Fibroblast of the conjunctiva (primary cell): Measurements from ENCODE around the gene COL7A1.
"Not testable (repeated sequence)": the region's sequence is repeated elsewhere in the genome, so short reads cannot be mapped to it uniquely, and the experiment has no call there.

Source experiments
- DNase-seq: peaks from one replicate; pipeline ENCODE4 v3.0.0-alpha.2; 2010; ENCODE audit warnings: low read depth

Gene COL7A1

GRCh38 chr3:48563382-48563918, 31.7 kb downstream of the COL7A1 start, which contains the start of gene UCN2:
UCN2 (minus strand) TSS chr3:48563781; CDS start chr3:48563124, 657 bp downstream.
- DNase-seq = peak; percentile 36

- DNase-seq = no peak
Measured at GRCh38 chr3:48562367-48563095, 32.6 kb downstream of the COL7A1 start.

- DNase-seq = no peak
Measured at GRCh38 chr3:48561045-48561736, 33.9 kb downstream of the COL7A1 start.

DNA sequence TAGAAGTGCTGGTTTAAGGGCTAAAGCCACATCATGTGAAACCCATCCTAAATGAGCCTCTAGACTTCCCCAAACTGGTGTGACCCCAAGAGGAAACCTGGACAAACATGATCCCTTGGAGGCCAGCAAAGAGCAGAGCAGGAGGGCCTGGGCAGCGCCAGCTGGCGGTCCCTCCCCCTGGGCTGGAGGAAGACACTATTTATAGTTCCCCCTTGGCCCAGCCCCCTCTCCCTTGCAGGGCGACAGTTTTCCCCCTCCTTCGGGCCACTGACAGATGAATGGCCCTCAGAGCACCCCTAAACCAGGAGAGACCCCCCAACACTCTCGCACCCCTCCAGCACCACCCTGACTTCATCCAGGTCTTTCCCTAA, 34.5 kb downstream of the COL7A1 start:
- no peak for DNase-seq

- DNase-seq = no peak
Measured at GRCh38 chr3:48558493-48559134, 36.5 kb downstream of the COL7A1 start.

GRCh38 chr3:48556796-48557626, 38.1 kb downstream of the COL7A1 start, which contains the start of gene PFKFB4:
PFKFB4 (minus strand) TSS chr3:48556803; CDS start chr3:48556777, 26 bp downstream.
- DNase-seq = peak; percentile 100

- no peak for DNase-seq
Measured at GRCh38 chr3:48555949-48556795, 39.0 kb downstream of the COL7A1 start.

GRCh38 chr3:48555231-48555948, 39.7 kb downstream of the COL7A1 start:
- no peak for DNase-seq

DNA sequence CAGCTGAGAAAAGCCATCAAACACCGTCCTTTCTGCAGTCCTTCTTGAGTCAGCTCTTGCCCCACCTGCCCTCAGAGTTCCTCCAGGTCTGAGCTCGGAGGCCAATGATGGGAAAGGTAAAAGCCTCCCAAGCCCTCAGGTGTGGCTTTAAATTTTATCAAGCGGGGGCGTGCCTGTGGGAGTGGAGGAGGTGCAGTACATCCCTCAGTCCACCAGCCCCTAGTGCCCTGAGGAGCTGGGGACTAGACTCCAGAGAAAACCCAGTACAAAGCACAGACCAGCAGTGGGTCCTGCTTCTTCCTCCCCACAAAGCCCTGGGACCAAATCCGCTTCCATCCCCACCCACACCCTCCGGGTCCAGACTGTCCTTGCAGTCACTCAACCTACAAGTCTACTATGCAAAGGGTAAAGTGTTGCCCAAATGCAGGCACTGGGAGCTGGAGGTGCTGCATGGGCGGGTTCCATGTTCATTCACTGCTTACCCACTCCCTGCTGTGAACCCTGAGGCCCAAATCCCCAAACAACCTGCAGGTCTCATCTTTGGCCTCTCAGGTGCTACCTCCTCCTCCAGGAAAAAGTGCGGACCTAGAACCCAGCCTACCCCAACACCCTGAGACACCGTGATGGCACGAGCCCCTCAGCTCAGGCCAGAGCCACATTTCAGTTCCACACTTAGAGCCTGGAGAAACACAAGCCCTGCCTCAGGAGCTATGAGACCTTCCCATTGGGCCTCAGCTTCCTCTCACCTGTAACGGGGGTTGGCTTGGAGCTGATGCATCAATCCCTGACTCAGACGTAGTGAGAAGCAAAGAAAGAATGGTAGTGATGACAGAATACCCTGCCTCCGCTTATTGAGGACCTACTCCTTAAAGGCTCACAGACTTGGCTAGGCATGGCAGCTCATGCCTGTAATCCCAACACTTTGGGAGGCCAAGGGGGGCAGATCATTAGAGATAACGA, 41.0 kb downstream of the COL7A1 start:
- DNase-seq = no peak

GRCh38 chr3:48553361-48553760, 41.8 kb downstream of the COL7A1 start:
- no peak for DNase-seq

- no peak for DNase-seq
Measured at GRCh38 chr3:48552111-48552951, 42.8 kb downstream of the COL7A1 start.

- DNase-seq = not testable (repeated sequence)
Measured at GRCh38 chr3:48551651-48552050, 43.5 kb downstream of the COL7A1 start.

- peak; percentile 57 for DNase-seq
Measured at GRCh38 chr3:48548729-48549705, 46.1 kb downstream of the COL7A1 start.

DNA sequence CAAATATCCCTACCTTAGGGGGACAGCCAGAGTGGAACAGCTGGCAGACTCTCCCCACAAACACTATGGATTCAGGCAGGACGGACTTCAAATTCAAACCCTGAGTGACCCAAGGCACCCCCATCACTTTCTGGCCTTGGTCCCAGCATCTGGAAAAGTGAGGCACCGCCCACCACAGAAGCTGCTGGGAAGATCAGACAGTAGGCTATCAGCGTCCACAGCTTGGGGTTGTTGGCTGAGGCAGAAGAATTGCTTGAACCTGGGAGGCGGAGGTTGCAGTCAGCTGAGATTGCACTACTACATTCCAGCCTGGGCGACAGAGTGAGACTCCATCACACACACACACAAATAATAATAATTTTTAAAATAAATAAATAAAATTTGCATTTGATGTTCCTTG, 47.0 kb downstream of the COL7A1 start:
- no peak for DNase-seq

- no peak for DNase-seq
Measured at GRCh38 chr3:48546203-48546829, 48.8 kb downstream of the COL7A1 start.

DNA sequence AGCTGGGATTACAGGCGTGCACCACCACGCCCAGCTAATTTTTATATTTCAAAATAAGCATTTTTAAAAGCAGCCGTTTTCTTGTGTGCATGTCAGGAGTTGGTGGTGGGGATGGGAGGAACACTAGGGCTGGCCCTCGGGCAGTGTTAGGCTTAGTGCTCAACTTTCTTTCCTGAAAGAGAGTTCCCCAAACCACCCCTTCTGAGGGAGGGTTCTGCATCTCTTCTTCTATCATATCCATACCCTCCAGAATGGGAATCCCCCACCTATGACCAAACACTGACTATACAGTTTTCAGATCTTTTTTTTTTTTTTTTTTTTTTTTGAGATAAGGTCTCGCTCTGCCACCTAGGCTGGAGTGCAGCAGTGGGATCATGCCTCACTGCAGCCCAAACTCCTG, 51.0 kb downstream of the COL7A1 start:
- DNase-seq = no peak
